ENCODE measurements around the gene UBE4B.

DNA sequence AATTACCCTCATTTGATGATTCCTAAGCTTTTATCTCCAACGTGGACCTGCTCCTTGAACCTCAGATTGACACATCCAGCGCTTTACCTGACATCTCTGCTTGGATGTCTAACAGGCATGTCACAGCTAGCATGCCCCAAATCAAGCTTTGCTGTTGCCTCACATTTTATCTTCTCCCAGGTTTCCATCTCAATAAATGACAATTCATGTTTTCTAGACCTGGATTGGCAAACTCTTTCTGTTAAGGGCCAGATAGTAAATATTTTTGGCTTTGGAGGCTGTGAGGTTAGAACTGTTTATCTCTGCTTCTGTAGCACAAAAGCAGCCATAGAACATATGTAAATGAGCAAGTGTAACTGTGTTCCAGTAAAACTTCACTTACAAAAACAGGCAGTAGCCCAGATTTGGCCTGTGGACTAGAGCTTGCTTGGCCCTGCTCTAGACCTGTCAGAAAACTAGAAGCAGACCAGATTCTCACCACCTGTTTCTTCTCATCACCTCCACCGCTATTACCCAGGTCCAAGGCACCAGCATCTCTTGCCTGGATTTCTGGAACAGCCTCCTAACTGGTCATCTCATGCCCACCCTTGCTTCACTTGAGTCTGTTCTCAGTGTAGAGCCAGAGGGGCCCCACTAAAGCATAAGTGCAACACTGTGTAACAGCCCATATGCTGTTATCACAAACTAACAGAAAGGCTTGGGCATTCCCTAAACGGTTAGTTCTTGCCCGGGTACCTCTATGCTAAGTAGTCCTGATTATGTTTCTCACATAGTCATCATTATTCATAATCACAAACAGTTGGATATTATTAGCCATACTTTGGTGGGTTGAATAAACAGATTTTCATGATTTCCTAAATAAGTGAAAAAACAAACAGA, 42.3 kb downstream of the UBE4B start:
- TF ChIP-seq, protein P1, sequence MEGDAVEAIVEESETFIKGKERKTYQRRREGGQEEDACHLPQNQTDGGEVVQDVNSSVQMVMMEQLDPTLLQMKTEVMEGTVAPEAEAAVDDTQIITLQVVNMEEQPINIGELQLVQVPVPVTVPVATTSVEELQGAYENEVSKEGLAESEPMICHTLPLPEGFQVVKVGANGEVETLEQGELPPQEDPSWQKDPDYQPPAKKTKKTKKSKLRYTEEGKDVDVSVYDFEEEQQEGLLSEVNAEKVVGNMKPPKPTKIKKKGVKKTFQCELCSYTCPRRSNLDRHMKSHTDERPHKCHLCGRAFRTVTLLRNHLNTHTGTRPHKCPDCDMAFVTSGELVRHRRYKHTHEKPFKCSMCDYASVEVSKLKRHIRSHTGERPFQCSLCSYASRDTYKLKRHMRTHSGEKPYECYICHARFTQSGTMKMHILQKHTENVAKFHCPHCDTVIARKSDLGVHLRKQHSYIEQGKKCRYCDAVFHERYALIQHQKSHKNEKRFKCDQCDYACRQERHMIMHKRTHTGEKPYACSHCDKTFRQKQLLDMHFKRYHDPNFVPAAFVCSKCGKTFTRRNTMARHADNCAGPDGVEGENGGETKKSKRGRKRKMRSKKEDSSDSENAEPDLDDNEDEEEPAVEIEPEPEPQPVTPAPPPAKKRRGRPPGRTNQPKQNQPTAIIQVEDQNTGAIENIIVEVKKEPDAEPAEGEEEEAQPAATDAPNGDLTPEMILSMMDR (IDR thresholded peaks at IDR 0.05) = no peak
- TF ChIP-seq POLR2A (IDR thresholded peaks at IDR 0.05) = no peak
